GM12878 (cell line): ENCODE data around the gene MTMR1. TPM values are rescaled to one million over a fixed set of nuclear protein-coding genes. Genes with fewer than 3 reads are reported as not detected.

Experiments used
- ATAC-seq: fragments of 200-7000 bp; cut with Tn5 transposase; 3 replicates; pipeline ENCODE4 v1.9.1; 2020; ENCODE audit warnings: mild to moderate bottlenecking, moderate library complexity
- BruUV-seq: library from RNA; stranded (reverse); fragments of 400-500 nt; replicated peaks from 2 replicates; lab custom pipeline; 2021; lab: Mats Ljungman, UMichigan
- CTCF ChIA-PET: fragments of 300-600 bp; sonication (Branson Sonifier 250); formaldehyde crosslinking; extraction: SDS; loops from one replicate; lab custom pipeline; 2021; ENCODE audit warnings: inconsistent platforms; lab: Yijun Ruan, JAX
- POLR2A ChIA-PET: fragments of 350-600 bp; formaldehyde crosslinking; extraction: SDS; loops from one replicate; lab custom pipeline; 2021; ENCODE audit warnings: inconsistent platforms; lab: Charles Lee
- RAD21 ChIA-PET: fragments of 300-600 bp; sonication (Branson Sonifier 250); formaldehyde crosslinking; loops from one replicate; lab custom pipeline; 2023; ENCODE audit warnings: antibody characterized with exemption; ENCODE audit not compliant: unreplicated experiment; lab: Charles Lee
- SMC1A ChIA-PET: fragments of 300-600 bp; sonication (Branson Sonifier 250); formaldehyde crosslinking; loops from one replicate; lab custom pipeline; 2023; ENCODE audit not compliant: unreplicated experiment, uncharacterized antibody; lab: Charles Lee
- DNase-seq: peaks from one replicate; pipeline ENCODE4 v3.0.0-alpha.2; 2011; ENCODE audit warnings: low read depth, low spot score
- FAIRE-seq: peaks from 3 replicates; lab custom pipeline; 2011; peaks lifted over from hg19 to GRCh38; lab: Jason Lieb, UNC
- H2AFZ ChIP-seq: 2 replicates; pipeline ENCODE4 v1.6.0; 2011; ENCODE audit warnings: low read depth, low read length, control low read depth; ENCODE audit not compliant: control insufficient read depth
- H3K27ac ChIP-seq: 2 replicates; pipeline ENCODE4 v1.5.1; 2011; ENCODE audit warnings: control low read depth; ENCODE audit not compliant: control insufficient read depth, insufficient read depth
- H3K27me3 ChIP-seq, 2 experiments: replicated peaks in 1 of 2; 2 replicates each; pipeline versions ENCODE4 v1.6.0 to v1.6.1; 2011; ENCODE audit warnings: low read length in 1 of 2; ENCODE audit not compliant: control insufficient read depth in 2 of 2, insufficient read depth in 2 of 2
- H3K36me3 ChIP-seq, 2 experiments: 2 replicates each; pipeline ENCODE4 v1.5.1; 2011; ENCODE audit warnings: low read length in 1 of 2; ENCODE audit not compliant: control insufficient read depth in 2 of 2, insufficient read depth in 2 of 2
- H3K4me1 ChIP-seq: 2 replicates; pipeline ENCODE4 v1.6.1; 2011; ENCODE audit warnings: mild to moderate bottlenecking, low read length, moderate library complexity, mixed read lengths; ENCODE audit not compliant: control insufficient read depth, insufficient read depth
- H3K4me2 ChIP-seq: 2 replicates; pipeline ENCODE4 v1.6.0; 2011; ENCODE audit warnings: control low read depth; ENCODE audit not compliant: control insufficient read depth, insufficient read depth
- H3K4me3 ChIP-seq: fragments of 200-600 bp; sonication (generic); 2 replicates; pipeline ENCODE4 v1.5.1; 2016
- H3K79me2 ChIP-seq: 2 replicates; pipeline ENCODE4 v1.6.0; 2011; ENCODE audit warnings: low read length; ENCODE audit not compliant: control insufficient read depth, insufficient read depth
- H3K9ac ChIP-seq: 2 replicates; pipeline ENCODE4 v1.8.0; 2011; ENCODE audit warnings: low read length, control low read depth, mixed read lengths; ENCODE audit not compliant: control insufficient read depth, insufficient read depth
- H3K9me3 ChIP-seq: replicated peaks from 3 replicates; pipeline ENCODE4 v1.5.1; 2011; ENCODE audit warnings: mild to moderate bottlenecking, low read length; ENCODE audit not compliant: control insufficient read depth, insufficient read depth
- H4K20me1 ChIP-seq: 2 replicates; pipeline ENCODE4 v1.6.0; 2011; ENCODE audit not compliant: control insufficient read depth, insufficient read depth
- ESRRA ChIP-seq: IDR thresholded peaks from 2 replicates; pipeline ENCODE4 v1.6.1; 2012; ENCODE audit warnings: mild to moderate bottlenecking, low read length, improper control_type of control experiment
- FOS ChIP-seq: IDR thresholded peaks from 3 replicates; pipeline ENCODE4 v1.6.1; 2011; ENCODE audit warnings: borderline replicate concordance; ENCODE audit not compliant: insufficient read length; ENCODE audit errors: extremely low read depth
- MTA3 ChIP-seq: IDR thresholded peaks from 2 replicates; pipeline ENCODE4 v1.6.1; 2012; ENCODE audit warnings: low read length, inconsistent platforms, borderline replicate concordance
- MXI1 ChIP-seq: fragments of 150-350 bp; IDR thresholded peaks from 2 replicates; pipeline ENCODE4 v1.6.1; 2011; ENCODE audit warnings: low read depth, mild to moderate bottlenecking, inconsistent platforms, low read length, improper control_type of control experiment
- RAD21 ChIP-seq: IDR thresholded peaks from 2 replicates; pipeline ENCODE4 v1.6.1; 2011; ENCODE audit warnings: mild to moderate bottlenecking, low read depth, low read length, moderate library complexity; ENCODE audit not compliant: insufficient read depth
- RB1 ChIP-seq: fragments of 450-650 bp; formaldehyde crosslinking; IDR thresholded peaks from 2 replicates; pipeline ENCODE4 v1.6.1; 2017; ENCODE audit warnings: mild to moderate bottlenecking, borderline replicate concordance
- TAF1 ChIP-seq: IDR thresholded peaks from 2 replicates; pipeline ENCODE4 v1.6.1; 2011; ENCODE audit warnings: mild to moderate bottlenecking, low read depth, low read length, borderline replicate concordance
- TCF12 ChIP-seq: IDR thresholded peaks from 2 replicates; pipeline ENCODE4 v1.6.1; 2011; ENCODE audit warnings: low read depth, mild to moderate bottlenecking, low read length
- WGBS: methylation state at CpG from one replicate; pipeline ENCODE4 v1.1.6; 2016; ENCODE audit warnings: low lambda C conversion rate; ENCODE audit not compliant: insufficient replicate concordance, insufficient coverage; ENCODE audit errors: missing lambda C conversion rate; 5-methylcytosine and 5-hydroxymethylcytosine counted together
- in situ Hi-C: fragments of 300-500 bp; cut with MboI; formaldehyde crosslinking; loops from 9 replicates; pipeline ENCODE4 v1.14.3; 2018; ENCODE audit warnings: mixed read lengths
- intact Hi-C: fragments of 100-400 bp; cut with micrococcal nuclease; formaldehyde crosslinking; loops from one replicate; pipeline ENCODE4 v1.14.2; 2022; ENCODE audit not compliant: unreplicated experiment
- polyA plus RNA-seq, 11 experiments: library from polyadenylated mRNA; depleted of rRNA in 4 of 11; unstranded in 6 of 11; stranded (reverse) in 5 of 11; fragments of >200 nt; fragmentation: Nextera tagmentation in 4 of 11; fragmentation: Illumina TruSeq in 1 of 11; extraction: Ambion mirVana in 4 of 11; extraction: Trizol in 1 of 11; gene quantifications; 1 replicate in 1 of 11; 2 replicates in 10 of 11; pipeline versions ENCODE4 v1.2.1 to v1.2.3, GENCODE V29; 2011 to 2016; ENCODE audit warnings: inconsistent platforms in 2 of 11, missing spikeins in 2 of 11, low read depth in 1 of 11
- total RNA-seq, 4 experiments: library from RNA; depleted of rRNA in 3 of 4; stranded (reverse); fragments of >200 nt in 3 of 4; fragmentation: Illumina TruSeq in 1 of 4; extraction: Trizol in 1 of 4; gene quantifications; 2 replicates each; pipeline versions ENCODE4 v1.2.1 to v1.2.3, GENCODE V29; 2013 to 2021
- TF ChIP-seq, protein P1 (sequence below): fragments of 450-650 bp; IDR thresholded peaks from 2 replicates; pipeline ENCODE4 v1.6.1; 2017; ENCODE audit warnings: mild to moderate bottlenecking, low read depth, inconsistent platforms; ENCODE audit not compliant: poor library complexity, severe bottlenecking
- TF ChIP-seq, protein P2 (sequence below): fragments of 450-650 bp; conservative IDR thresholded peaks from 2 replicates; pipeline ENCODE4 v1.6.1; 2017; ENCODE audit warnings: mild to moderate bottlenecking, moderate library complexity
- TF ChIP-seq, protein P3 (sequence below), 3 experiments: IDR thresholded peaks in 2 of 3; conservative IDR thresholded peaks in 1 of 3; 2 replicates each; pipeline ENCODE4 v1.5.1; 2011; ENCODE audit warnings: low read depth in 3 of 3, low read length in 3 of 3, mild to moderate bottlenecking in 3 of 3, control low read depth in 2 of 3, moderate library complexity in 2 of 3, inconsistent platforms in 1 of 3, mixed read lengths in 1 of 3; ENCODE audit not compliant: control insufficient read depth in 2 of 3, insufficient read depth in 1 of 3; ENCODE audit errors: extremely low read depth in 1 of 3

MTMR1 gene
- total and polyA plus RNA-seq, 10 of the 15 experiments (the other 5 are each of a cell fraction or from before 2014, with no cell fraction given) = 1.2 to 32.2 (median 22.9) TPM

DNA sequence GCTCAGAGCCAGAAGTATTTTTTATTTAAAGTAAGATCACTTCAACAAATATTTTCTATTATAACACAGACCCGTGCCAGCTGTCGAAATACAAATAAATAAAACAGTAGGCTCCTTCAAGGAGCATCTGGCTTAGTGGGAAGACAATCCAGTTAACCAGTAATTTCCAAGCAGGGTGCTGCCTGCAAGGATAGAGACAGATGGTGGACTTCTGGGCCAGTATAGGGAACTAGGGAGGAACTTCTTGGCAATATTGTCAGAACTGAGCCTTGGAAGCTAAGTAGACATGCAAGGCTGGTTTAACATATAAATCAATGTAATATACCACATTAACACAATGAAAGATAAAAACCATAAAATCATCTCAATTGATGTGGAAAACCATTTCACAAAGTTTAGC lies 17.0 kb upstream of the MTMR1 start (continued):
- TF ChIP-seq FOS (no peak), TCF12 (no peak), ESRRA (no peak), RB1 (no peak)
- TF ChIP-seq, protein P1, sequence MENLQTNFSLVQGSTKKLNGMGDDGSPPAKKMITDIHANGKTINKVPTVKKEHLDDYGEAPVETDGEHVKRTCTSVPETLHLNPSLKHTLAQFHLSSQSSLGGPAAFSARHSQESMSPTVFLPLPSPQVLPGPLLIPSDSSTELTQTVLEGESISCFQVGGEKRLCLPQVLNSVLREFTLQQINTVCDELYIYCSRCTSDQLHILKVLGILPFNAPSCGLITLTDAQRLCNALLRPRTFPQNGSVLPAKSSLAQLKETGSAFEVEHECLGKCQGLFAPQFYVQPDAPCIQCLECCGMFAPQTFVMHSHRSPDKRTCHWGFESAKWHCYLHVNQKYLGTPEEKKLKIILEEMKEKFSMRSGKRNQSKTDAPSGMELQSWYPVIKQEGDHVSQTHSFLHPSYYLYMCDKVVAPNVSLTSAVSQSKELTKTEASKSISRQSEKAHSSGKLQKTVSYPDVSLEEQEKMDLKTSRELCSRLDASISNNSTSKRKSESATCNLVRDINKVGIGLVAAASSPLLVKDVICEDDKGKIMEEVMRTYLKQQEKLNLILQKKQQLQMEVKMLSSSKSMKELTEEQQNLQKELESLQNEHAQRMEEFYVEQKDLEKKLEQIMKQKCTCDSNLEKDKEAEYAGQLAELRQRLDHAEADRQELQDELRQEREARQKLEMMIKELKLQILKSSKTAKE = no peak

DNA sequence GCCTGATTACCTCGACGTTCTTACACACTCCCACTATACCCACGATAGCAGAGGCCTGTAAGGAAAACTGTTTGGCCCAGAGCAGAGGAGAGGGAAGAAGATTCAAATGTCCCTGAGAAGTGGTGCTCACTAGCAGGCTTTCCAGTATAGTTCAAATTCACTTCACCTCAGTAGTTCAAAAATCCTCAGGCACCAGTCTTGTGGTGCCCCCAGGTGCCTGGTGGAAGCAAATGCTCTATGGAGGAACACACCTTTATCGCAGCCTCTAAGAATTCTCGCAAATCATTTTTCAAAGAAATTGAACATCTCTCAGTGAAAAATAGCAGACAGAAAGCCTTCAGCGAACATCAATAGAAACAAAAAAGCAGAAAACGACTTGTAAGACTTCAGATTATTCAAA lies 12.2 kb upstream of the MTMR1 start:
- H4K20me1 ChIP-seq = no peaks in the 10 kb centered on the region
- in situ Hi-C loops = loop anchor here (25.0 kb wide), 1 partner anchor 1169 kb away; the partner anchor contains the start of gene IDS
- TF ChIP-seq, protein P2, sequence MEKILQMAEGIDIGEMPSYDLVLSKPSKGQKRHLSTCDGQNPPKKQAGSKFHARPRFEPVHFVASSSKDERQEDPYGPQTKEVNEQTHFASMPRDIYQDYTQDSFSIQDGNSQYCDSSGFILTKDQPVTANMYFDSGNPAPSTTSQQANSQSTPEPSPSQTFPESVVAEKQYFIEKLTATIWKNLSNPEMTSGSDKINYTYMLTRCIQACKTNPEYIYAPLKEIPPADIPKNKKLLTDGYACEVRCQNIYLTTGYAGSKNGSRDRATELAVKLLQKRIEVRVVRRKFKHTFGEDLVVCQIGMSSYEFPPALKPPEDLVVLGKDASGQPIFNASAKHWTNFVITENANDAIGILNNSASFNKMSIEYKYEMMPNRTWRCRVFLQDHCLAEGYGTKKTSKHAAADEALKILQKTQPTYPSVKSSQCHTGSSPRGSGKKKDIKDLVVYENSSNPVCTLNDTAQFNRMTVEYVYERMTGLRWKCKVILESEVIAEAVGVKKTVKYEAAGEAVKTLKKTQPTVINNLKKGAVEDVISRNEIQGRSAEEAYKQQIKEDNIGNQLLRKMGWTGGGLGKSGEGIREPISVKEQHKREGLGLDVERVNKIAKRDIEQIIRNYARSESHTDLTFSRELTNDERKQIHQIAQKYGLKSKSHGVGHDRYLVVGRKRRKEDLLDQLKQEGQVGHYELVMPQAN = no peak
- TF ChIP-seq MXI1 (no peak), RAD21 (peak; percentile 53; the same call in 1 of the 2 replicates), MTA3 (no peak), TAF1 (no peak)
- TF ChIP-seq, protein P3, sequence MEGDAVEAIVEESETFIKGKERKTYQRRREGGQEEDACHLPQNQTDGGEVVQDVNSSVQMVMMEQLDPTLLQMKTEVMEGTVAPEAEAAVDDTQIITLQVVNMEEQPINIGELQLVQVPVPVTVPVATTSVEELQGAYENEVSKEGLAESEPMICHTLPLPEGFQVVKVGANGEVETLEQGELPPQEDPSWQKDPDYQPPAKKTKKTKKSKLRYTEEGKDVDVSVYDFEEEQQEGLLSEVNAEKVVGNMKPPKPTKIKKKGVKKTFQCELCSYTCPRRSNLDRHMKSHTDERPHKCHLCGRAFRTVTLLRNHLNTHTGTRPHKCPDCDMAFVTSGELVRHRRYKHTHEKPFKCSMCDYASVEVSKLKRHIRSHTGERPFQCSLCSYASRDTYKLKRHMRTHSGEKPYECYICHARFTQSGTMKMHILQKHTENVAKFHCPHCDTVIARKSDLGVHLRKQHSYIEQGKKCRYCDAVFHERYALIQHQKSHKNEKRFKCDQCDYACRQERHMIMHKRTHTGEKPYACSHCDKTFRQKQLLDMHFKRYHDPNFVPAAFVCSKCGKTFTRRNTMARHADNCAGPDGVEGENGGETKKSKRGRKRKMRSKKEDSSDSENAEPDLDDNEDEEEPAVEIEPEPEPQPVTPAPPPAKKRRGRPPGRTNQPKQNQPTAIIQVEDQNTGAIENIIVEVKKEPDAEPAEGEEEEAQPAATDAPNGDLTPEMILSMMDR (IDR thresholded peaks at IDR 0.05 in 2 of 3, conservative IDR thresholded peaks at IDR 0.05 in 1 of 3; ENCODE audit: control insufficient read depth in 2 of 3, extremely low read depth in 1 of 3, insufficient read depth in 1 of 3, low read depth in 3 of 3, low read length in 3 of 3) = peak; percentile 16 to 45 (median 27); a peak in 4 of 6 replicates
- no peaks in the 10 kb centered on the region for H3K9me3 ChIP-seq
- H3K79me2 ChIP-seq = no peaks in the 10 kb centered on the region
- H3K4me3 ChIP-seq = no peak overlapping the region
- H3K9ac ChIP-seq = no peak overlapping the region
- H3K36me3 ChIP-seq = no peaks in the 10 kb centered on the region
- ATAC-seq (peak; percentile 46; the same call in 1 of the 3 replicates), FAIRE-seq (no peak), DNase-seq (no peak)
- no peak overlapping the region for H2AFZ ChIP-seq
- CTCF ChIA-PET = interaction anchor here (0.7 to 3.8 kb wide), 9 partner anchors 8 to 731 kb away, joined by 3 to 68 read pairs (median 3); partner anchors contain the start of gene MTMR1
- RAD21 ChIA-PET = no interaction called here
- intact Hi-C loops = no loop called here
- 31% methylated on average over 7 of the region's 7 CpGs for WGBS
- no peaks in the 10 kb centered on the region for H3K4me1 ChIP-seq
- H3K4me2 ChIP-seq = no peak overlapping the region
- no peaks in the 10 kb centered on the region for H3K27me3 ChIP-seq
- BruUV-seq = no TSS peak
- POLR2A ChIA-PET = no interaction called here
- SMC1A ChIA-PET = interaction anchor here (1.8 to 11.8 kb wide), 2 partner anchors 9 to 34 kb away, joined by 5 to 132 read pairs; no protein-coding TSS in a partner anchor
- H3K27ac ChIP-seq = no peak overlapping the region
